Measurements from ENCODE around the gene EXOC2. TPM values are rescaled to one million over a fixed set of nuclear protein-coding genes. Genes with fewer than 3 reads are reported as not detected.
A peak's percentile ranks its signal among the peaks of the same experiment; 100 is the strongest.

EXOC2 gene
- total RNA-seq, 2 experiments from 2014 or later = 22.5 to 24.8 TPM

DNA sequence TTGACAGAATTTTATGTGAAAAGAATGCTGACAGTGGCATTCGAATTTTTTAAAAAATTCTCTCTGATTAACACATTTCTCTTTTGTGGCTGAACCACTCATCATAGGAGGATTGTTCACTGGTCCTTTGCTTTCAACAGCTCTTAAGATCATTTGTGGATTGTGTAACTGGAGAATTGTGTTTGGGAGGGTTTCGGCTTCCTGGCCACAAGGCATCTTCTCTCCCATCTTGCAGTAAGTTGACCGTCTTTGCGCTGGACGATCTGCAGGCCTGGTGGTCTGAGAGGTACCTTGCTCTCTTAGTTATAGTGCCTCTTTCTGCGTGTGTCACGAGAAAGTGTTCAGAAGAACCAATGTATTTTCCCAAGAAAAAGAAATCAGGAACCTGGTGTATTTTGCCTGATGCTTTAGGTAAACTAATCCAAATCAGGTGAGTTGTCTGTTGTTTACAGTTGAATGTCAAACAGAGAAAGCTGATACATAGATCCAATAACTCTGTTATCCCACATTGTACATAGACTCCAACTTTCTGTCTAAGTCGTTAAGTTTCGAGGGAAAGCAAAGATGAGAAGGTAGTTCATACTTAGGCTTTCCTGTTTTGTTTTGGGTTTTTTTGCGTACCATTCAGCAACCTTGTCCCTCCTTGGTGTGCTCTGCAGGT lies 14.8 kb upstream of the EXOC2 start:
- peak overlapping the region; percentile 67 for H3K4me3 ChIP-seq (ENCODE audit: low read depth, low read length, poor library complexity, severe bottlenecking)
- peak overlapping the region; percentile 34 for H3K27ac ChIP-seq (ENCODE audit: low read depth, low read length, poor library complexity, severe bottlenecking)
- DNase-seq (ENCODE audit: low spot score) = no peak
- H3K9me3 ChIP-seq (ENCODE audit: low read length) = no peaks in the 10 kb centered on the region
- intact Hi-C loops (cut with micrococcal nuclease; ENCODE audit: unreplicated experiment) = loop anchor here (1.0 kb wide), 1 partner anchor 14 kb away; the partner anchor contains the start of gene EXOC2
- peak overlapping the region; percentile 100 for H2AFZ ChIP-seq (ENCODE audit: low read length)
- ChIA-PET POLR2A (interaction anchor here (0.5 to 1.5 kb wide), 3 partner anchors 18 to 546 kb away, joined by 3 to 4 read pairs (median 3); no protein-coding TSS in a partner anchor), CTCF (ENCODE audit: unreplicated experiment) (no interaction called here)
- H3K79me2 ChIP-seq (ENCODE audit: insufficient read depth, low read depth, low read length) = peaks cover 6% of the 10 kb centered on the region; the same call in 1 of the 2 replicates
- BruUV-seq (replicated peaks) = no TSS peak
- no peaks in the 10 kb centered on the region for H3K36me3 ChIP-seq (ENCODE audit: insufficient read depth, low read length)
- H3K9me2 ChIP-seq (ENCODE audit: insufficient read depth, low read length) = no peaks in the 10 kb centered on the region
- H3K4me1 ChIP-seq (ENCODE audit: insufficient read depth, low read length, poor library complexity, severe bottlenecking) = peaks cover 36% of the 10 kb centered on the region
- peak overlapping the region; percentile 94 for H3K4me2 ChIP-seq (ENCODE audit: low read length)
- H4K20me1 ChIP-seq (ENCODE audit: insufficient read depth, low read length) = no peaks in the 10 kb centered on the region
- TF ChIP-seq, protein P1, sequence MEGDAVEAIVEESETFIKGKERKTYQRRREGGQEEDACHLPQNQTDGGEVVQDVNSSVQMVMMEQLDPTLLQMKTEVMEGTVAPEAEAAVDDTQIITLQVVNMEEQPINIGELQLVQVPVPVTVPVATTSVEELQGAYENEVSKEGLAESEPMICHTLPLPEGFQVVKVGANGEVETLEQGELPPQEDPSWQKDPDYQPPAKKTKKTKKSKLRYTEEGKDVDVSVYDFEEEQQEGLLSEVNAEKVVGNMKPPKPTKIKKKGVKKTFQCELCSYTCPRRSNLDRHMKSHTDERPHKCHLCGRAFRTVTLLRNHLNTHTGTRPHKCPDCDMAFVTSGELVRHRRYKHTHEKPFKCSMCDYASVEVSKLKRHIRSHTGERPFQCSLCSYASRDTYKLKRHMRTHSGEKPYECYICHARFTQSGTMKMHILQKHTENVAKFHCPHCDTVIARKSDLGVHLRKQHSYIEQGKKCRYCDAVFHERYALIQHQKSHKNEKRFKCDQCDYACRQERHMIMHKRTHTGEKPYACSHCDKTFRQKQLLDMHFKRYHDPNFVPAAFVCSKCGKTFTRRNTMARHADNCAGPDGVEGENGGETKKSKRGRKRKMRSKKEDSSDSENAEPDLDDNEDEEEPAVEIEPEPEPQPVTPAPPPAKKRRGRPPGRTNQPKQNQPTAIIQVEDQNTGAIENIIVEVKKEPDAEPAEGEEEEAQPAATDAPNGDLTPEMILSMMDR (conservative IDR thresholded peaks at IDR 0.05; ENCODE audit: low read length) = no peak
- TF ChIP-seq EZH2phosphoT487 (IDR thresholded peaks at IDR 0.05; ENCODE audit: borderline replicate concordance, low read depth, low read length) = no peak

DNA sequence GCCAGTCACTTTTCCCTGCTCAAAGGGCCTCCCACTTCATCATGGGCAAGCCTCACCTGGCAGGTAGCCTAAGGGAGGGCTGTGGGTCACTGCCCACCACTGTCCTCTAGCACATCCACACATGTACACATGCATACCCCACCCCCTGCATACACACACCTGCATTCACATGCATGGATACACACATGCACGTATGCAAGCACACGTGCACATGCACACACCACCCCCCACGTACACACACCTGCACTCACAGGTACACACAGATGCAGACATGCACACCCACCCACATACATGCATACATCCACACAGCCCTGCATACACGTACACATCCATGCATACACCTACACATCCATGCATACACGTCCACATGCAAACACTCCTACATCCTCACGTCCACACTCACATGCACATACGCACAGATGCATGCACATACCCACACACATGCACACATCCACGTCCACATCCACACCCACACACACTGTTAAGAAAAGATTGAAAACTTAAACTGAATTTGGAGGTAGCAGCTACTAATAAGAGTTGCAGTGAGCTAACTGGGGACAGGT lies 14.0 kb upstream of the EXOC2 start:
- ChIA-PET POLR2A (interaction anchor here (1.3 kb wide), 1 partner anchor 18 kb away, joined by 3 read pairs; no protein-coding TSS in a partner anchor), CTCF (ENCODE audit: unreplicated experiment) (no interaction called here)
- Histone ChIP-seq H3K4me1 (ENCODE audit: insufficient read depth, low read length, poor library complexity, severe bottlenecking) (peaks cover 35% of the 10 kb centered on the region), H3K9me2 (ENCODE audit: insufficient read depth, low read length) (no peaks in the 10 kb centered on the region), H3K27ac (ENCODE audit: low read depth, low read length, poor library complexity, severe bottlenecking) (no peak overlapping the region), H3K36me3 (ENCODE audit: insufficient read depth, low read length) (no peaks in the 10 kb centered on the region), H3K4me2 (ENCODE audit: low read length) (no peak overlapping the region), H2AFZ (ENCODE audit: low read length) (peak overlapping the region; percentile 100; the same call in 1 of the 2 replicates), H3K9me3 (ENCODE audit: low read length) (no peaks in the 10 kb centered on the region), H3K79me2 (ENCODE audit: insufficient read depth, low read depth, low read length) (peaks cover 6% of the 10 kb centered on the region; the same call in 1 of the 2 replicates), H4K20me1 (ENCODE audit: insufficient read depth, low read length) (no peaks in the 10 kb centered on the region), H3K4me3 (ENCODE audit: low read depth, low read length, poor library complexity, severe bottlenecking) (no peak overlapping the region)
- BruUV-seq (replicated peaks) = no TSS peak
- TF ChIP-seq EZH2phosphoT487 (IDR thresholded peaks at IDR 0.05; ENCODE audit: borderline replicate concordance, low read depth, low read length) = no peak
- TF ChIP-seq, protein P1 (conservative IDR thresholded peaks at IDR 0.05; ENCODE audit: low read length) = no peak
- no peak for DNase-seq (ENCODE audit: low spot score)
- intact Hi-C loops (cut with micrococcal nuclease; ENCODE audit: unreplicated experiment) = no loop called here

DNA sequence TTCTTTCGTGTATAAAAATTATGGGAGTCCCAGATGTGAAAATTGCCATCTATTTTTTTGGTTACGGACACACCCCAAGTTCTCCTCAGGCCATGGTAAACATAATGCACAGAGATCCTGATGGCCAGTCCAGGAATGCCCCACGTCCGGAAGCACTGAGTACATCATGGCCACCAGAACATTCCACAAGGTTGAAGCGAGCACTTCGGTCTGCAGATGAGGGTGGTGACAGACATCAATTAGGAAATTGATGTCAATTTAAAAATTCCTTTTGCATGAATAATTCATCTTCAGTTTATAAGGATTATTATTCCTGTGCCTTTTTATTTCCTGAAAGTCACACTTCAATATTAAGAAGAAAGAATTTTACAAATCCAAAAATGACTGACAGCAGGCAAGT lies 13.2 kb upstream of the EXOC2 start:
- Histone ChIP-seq H3K79me2 (ENCODE audit: insufficient read depth, low read depth, low read length) (peaks cover 6% of the 10 kb centered on the region; the same call in 1 of the 2 replicates), H3K9me2 (ENCODE audit: insufficient read depth, low read length) (no peaks in the 10 kb centered on the region), H3K27ac (ENCODE audit: low read depth, low read length, poor library complexity, severe bottlenecking) (no peak overlapping the region), H2AFZ (ENCODE audit: low read length) (no peak overlapping the region), H3K4me1 (ENCODE audit: insufficient read depth, low read length, poor library complexity, severe bottlenecking) (peaks cover 27% of the 10 kb centered on the region), H4K20me1 (ENCODE audit: insufficient read depth, low read length) (no peaks in the 10 kb centered on the region), H3K4me2 (ENCODE audit: low read length) (no peak overlapping the region), H3K4me3 (ENCODE audit: low read depth, low read length, poor library complexity, severe bottlenecking) (no peak overlapping the region), H3K9me3 (ENCODE audit: low read length) (no peaks in the 10 kb centered on the region), H3K36me3 (ENCODE audit: insufficient read depth, low read length) (no peaks in the 10 kb centered on the region)
- intact Hi-C loops (cut with micrococcal nuclease; ENCODE audit: unreplicated experiment) = no loop called here
- ChIA-PET POLR2A (interaction anchor here (0.6 to 1.4 kb wide), 4 partner anchors 8 to 528 kb away, joined by 3 to 5 read pairs (median 4); no protein-coding TSS in a partner anchor), CTCF (ENCODE audit: unreplicated experiment) (no interaction called here)
- no peak for DNase-seq (ENCODE audit: low spot score)
- TF ChIP-seq EZH2phosphoT487 (IDR thresholded peaks at IDR 0.05; ENCODE audit: borderline replicate concordance, low read depth, low read length) = no peak
- TF ChIP-seq, protein P1 (conservative IDR thresholded peaks at IDR 0.05; ENCODE audit: low read length) = no peak
- BruUV-seq (replicated peaks) = no TSS peak

Measured in OCI-LY7 (cell line).